AG09319 (cell line): ENCODE data around the gene RB1.
"Not testable (repeated sequence)": the region's sequence is repeated elsewhere in the genome, so short reads cannot be mapped to it uniquely, and the experiment has no call there.

Experiments
- DNase-seq: peaks from one replicate; pipeline ENCODE4 v3.0.0-alpha.2; 2010; ENCODE audit warnings: low read depth; ENCODE audit errors: extremely low read depth
- CTCF ChIP-seq: IDR thresholded peaks from 2 replicates; pipeline ENCODE4 v1.5.1; 2011; ENCODE audit warnings: low read depth, mild to moderate bottlenecking, inconsistent platforms, low read length, moderate library complexity

The RB1 gene

GRCh38 chr13:48426052-48426451 lies 122.5 kb downstream of the RB1 start:
- TF ChIP-seq CTCF: no peak

GRCh38 chr13:48426755-48427298 lies 123.3 kb downstream of the RB1 start:
- not testable (repeated sequence) for DNase-seq

More at GRCh38 chr13:48426052-48426451, 122.5 kb downstream of the RB1 start:
- DNase-seq: no peak

- no peak for DNase-seq
- no peak for TF ChIP-seq CTCF
Observed at GRCh38 chr13:48429036-48429435, 125.5 kb downstream of the RB1 start.

- DNase-seq: no peak
- TF ChIP-seq CTCF: no peak
Observed at GRCh38 chr13:48429886-48430285, 126.3 kb downstream of the RB1 start.

- DNase-seq: no peak
- TF ChIP-seq CTCF: no peak
Observed at GRCh38 chr13:48431431-48431830, 127.9 kb downstream of the RB1 start.

- no peak for TF ChIP-seq CTCF
- DNase-seq: no peak
Observed at GRCh38 chr13:48431987-48432615, 128.6 kb downstream of the RB1 start.

GRCh38 chr13:48434200-48434599 lies 130.6 kb downstream of the RB1 start:
- TF ChIP-seq CTCF: no peak
- DNase-seq: no peak
